Ovary (tissue), 3 donors: ENCODE data around the gene LUC7L3.

Experiments
- EP300 ChIP-seq: sonication (generic); formaldehyde crosslinking; IDR thresholded peaks from one replicate; pipeline ENCODE4 v1.6.1; 2017; ENCODE audit warnings: antibody characterized with exemption
- TF ChIP-seq, protein P1 (sequence below), 3 donors: fragments of 450-650 bp in 2 of 3; fragments of 200-600 bp in 1 of 3; IDR thresholded peaks; one replicate each; pipeline versions ENCODE4 v1.5.1 to v1.8.0; 2016 to 2022; ENCODE audit warnings: antibody characterized with exemption in 3 of 3, mild to moderate bottlenecking in 1 of 3
- donor health status: DM: no; HTN: no; CAD: no.

DNA sequence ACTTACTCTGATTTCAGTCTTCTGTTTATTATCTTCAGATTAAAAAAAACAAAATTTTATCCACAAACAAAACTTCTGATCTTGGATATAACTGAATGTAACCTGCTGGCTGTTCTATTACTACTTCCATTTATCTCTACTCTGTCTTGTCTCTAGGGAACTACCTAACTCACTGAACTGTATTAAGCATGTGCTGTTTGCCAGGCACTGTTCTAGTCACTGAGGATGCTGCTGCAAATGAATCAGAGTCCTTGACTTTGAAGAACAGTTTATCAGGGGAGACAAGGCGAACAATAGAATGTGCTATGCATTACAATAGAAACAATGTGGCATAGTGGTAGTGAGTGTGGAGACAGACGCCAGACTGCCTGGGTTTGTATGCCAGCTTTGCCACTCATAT is 9.4 kb upstream of the LUC7L3 start:
- TF ChIP-seq, protein P1, sequence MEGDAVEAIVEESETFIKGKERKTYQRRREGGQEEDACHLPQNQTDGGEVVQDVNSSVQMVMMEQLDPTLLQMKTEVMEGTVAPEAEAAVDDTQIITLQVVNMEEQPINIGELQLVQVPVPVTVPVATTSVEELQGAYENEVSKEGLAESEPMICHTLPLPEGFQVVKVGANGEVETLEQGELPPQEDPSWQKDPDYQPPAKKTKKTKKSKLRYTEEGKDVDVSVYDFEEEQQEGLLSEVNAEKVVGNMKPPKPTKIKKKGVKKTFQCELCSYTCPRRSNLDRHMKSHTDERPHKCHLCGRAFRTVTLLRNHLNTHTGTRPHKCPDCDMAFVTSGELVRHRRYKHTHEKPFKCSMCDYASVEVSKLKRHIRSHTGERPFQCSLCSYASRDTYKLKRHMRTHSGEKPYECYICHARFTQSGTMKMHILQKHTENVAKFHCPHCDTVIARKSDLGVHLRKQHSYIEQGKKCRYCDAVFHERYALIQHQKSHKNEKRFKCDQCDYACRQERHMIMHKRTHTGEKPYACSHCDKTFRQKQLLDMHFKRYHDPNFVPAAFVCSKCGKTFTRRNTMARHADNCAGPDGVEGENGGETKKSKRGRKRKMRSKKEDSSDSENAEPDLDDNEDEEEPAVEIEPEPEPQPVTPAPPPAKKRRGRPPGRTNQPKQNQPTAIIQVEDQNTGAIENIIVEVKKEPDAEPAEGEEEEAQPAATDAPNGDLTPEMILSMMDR (IDR thresholded peaks at IDR 0.05), result no peak
- no peak for TF ChIP-seq EP300
